Neuronal stem cell (in vitro differentiated cells): ENCODE data around the gene DCTN1. TPM values are rescaled to one million over a fixed set of nuclear protein-coding genes. Genes with fewer than 3 reads are reported as not detected.

Experiments
- DNase-seq: peaks from one replicate; pipeline ENCODE4 v3.0.0-alpha.2; 2013; ENCODE audit warnings: low spot score
- H2AFZ ChIP-seq: one replicate; pipeline ENCODE4 v1.6.1; 2013; ENCODE audit warnings: mild to moderate bottlenecking, low read length, inconsistent platforms
- H2AK5ac ChIP-seq: 2 replicates; pipeline ENCODE4 v1.6.1; 2013; ENCODE audit warnings: low read depth, mild to moderate bottlenecking, inconsistent platforms, low read length, moderate library complexity, mixed read lengths
- H2BK120ac ChIP-seq: 2 replicates; pipeline ENCODE4 v1.6.1; 2013; ENCODE audit warnings: low read depth, mild to moderate bottlenecking, inconsistent platforms, low read length, moderate library complexity, mixed read lengths
- H2BK12ac ChIP-seq: one replicate; pipeline ENCODE4 v1.6.1; 2013; ENCODE audit warnings: low read length, inconsistent platforms
- H2BK15ac ChIP-seq: 2 replicates; pipeline ENCODE4 v1.6.1; 2013; ENCODE audit warnings: mild to moderate bottlenecking, low read length, inconsistent platforms, mixed read lengths
- H2BK5ac ChIP-seq: one replicate; pipeline ENCODE4 v1.6.1; 2013; ENCODE audit warnings: inconsistent platforms, mild to moderate bottlenecking, low read length, moderate library complexity
- H3K14ac ChIP-seq: one replicate; pipeline ENCODE4 v1.6.1; 2013; ENCODE audit warnings: low read length, inconsistent platforms
- H3K18ac ChIP-seq: 2 replicates; pipeline ENCODE4 v1.6.1; 2013; ENCODE audit warnings: low read length, inconsistent platforms
- H3K23ac ChIP-seq: 2 replicates; pipeline ENCODE4 v1.6.1; 2013; ENCODE audit warnings: low read depth, mild to moderate bottlenecking, mixed read lengths, low read length, inconsistent platforms; ENCODE audit not compliant: poor library complexity
- H3K27ac ChIP-seq: replicated peaks from 3 replicates; pipeline ENCODE4 v1.5.1; 2013; ENCODE audit warnings: low read length, inconsistent platforms
- H3K27me3 ChIP-seq, 3 experiments: 2 replicates each; pipeline ENCODE4 v1.6.1; 2013; ENCODE audit warnings: low read length in 3 of 3, mild to moderate bottlenecking in 2 of 3, inconsistent platforms in 1 of 3, low read depth in 1 of 3, mixed read lengths in 1 of 3, moderate library complexity in 1 of 3; ENCODE audit not compliant: control insufficient read depth in 3 of 3, insufficient read depth in 3 of 3
- H3K36me3 ChIP-seq, 2 donors: replicated peaks in 1 of 2; 2 replicates each; pipeline ENCODE4 v1.6.1; 2013; ENCODE audit warnings: low read length in 2 of 2; ENCODE audit not compliant: control insufficient read depth in 2 of 2, insufficient read depth in 2 of 2
- H3K4ac ChIP-seq: 2 replicates; pipeline ENCODE4 v1.6.1; 2013; ENCODE audit warnings: inconsistent platforms, mild to moderate bottlenecking, low read length, moderate library complexity
- H3K4me1 ChIP-seq, 2 donors: 1 replicate in 1 of 2; 2 replicates in 1 of 2; pipeline ENCODE4 v1.6.1; 2013; ENCODE audit warnings: low read length in 2 of 2, low read depth in 1 of 2; ENCODE audit not compliant: control insufficient read depth in 2 of 2, insufficient read depth in 1 of 2
- H3K4me2 ChIP-seq: one replicate; pipeline ENCODE4 v1.6.1; 2013; ENCODE audit warnings: mild to moderate bottlenecking, low read length, inconsistent platforms; ENCODE audit not compliant: insufficient read depth, poor library complexity, severe bottlenecking
- H3K4me3 ChIP-seq, 2 donors: 2 replicates each; pipeline ENCODE4 v1.5.1; 2013; ENCODE audit warnings: low read length in 2 of 2, mild to moderate bottlenecking in 2 of 2, inconsistent platforms in 1 of 2, moderate library complexity in 1 of 2
- H3K79me1 ChIP-seq: one replicate; pipeline ENCODE4 v1.6.1; 2013; ENCODE audit warnings: low read depth, mild to moderate bottlenecking, inconsistent platforms, low read length, moderate library complexity
- H3K9ac ChIP-seq: one replicate; pipeline ENCODE4 v1.6.1; 2013; ENCODE audit warnings: mild to moderate bottlenecking, low read depth, low read length, inconsistent platforms; ENCODE audit not compliant: poor library complexity
- H3K9me3 ChIP-seq, 2 donors: replicated peaks in 1 of 2; 2 replicates each; pipeline versions ENCODE3 to v1.6.1; 2013; ENCODE audit warnings: low read length in 2 of 2, mild to moderate bottlenecking in 2 of 2, inconsistent platforms in 1 of 2, low read depth in 1 of 2, mixed read lengths in 1 of 2, moderate library complexity in 1 of 2; ENCODE audit not compliant: control insufficient read depth in 2 of 2, insufficient read depth in 1 of 2
- H4K8ac ChIP-seq: one replicate; pipeline ENCODE4 v1.6.1; 2013; ENCODE audit warnings: low read depth, mild to moderate bottlenecking, inconsistent platforms, low read length, moderate library complexity
- H4K91ac ChIP-seq: one replicate; pipeline ENCODE4 v1.6.1; 2013; ENCODE audit warnings: low read length, low read depth, mild to moderate bottlenecking, inconsistent platforms; ENCODE audit not compliant: poor library complexity
- WGBS, 2 donors: extraction: QIAGEN DNeasy Blood & Tissue Kit; methylation state at CpG; one replicate each; pipeline ENCODE4 v1.1.7; 2013; ENCODE audit warnings: missing lambda C conversion rate in 2 of 2, mixed read lengths in 1 of 2; ENCODE audit not compliant: insufficient read length in 2 of 2, insufficient replicate concordance in 1 of 2; ENCODE audit errors: extremely low coverage in 2 of 2; 5-methylcytosine and 5-hydroxymethylcytosine counted together
- polyA plus RNA-seq, 2 experiments: library from polyadenylated mRNA; stranded (reverse); fragments of 200-250 nt; gene quantifications; one replicate each; pipeline ENCODE4 v1.2.3, GENCODE V29; 2013

Gene DCTN1
- 127 TPM for polyA plus RNA-seq (2013, experiment 1 of 2)
- polyA plus RNA-seq (2013, experiment 2 of 2): 131 TPM

GRCh38 chr2:74379851-74380789 lies at the start of gene DCTN1:
Gene DCTN1, minus strand, starts transcription at chr2:74380311. Its CDS starts 274 bp downstream, at chr2:74380037.
- Histone ChIP-seq H3K9ac (peak within 1 kb of the TSS; percentile 71), H3K79me1 (peaks cover 18% of the 10 kb centered on the region), H3K23ac (no peak within 1 kb of the TSS), H3K18ac (peak within 1 kb of the TSS; percentile 16), H3K36me3 (peaks cover 17 to 46% of the 10 kb centered on the region in 2 donors), H3K9me3 (no peaks in the 10 kb centered on the region), H4K8ac (no peak within 1 kb of the TSS), H3K4me3 (peak within 1 kb of the TSS; percentile 29 to 66), H3K27ac (no peak within 1 kb of the TSS), H3K14ac (no peak within 1 kb of the TSS), H3K4me2 (peak within 1 kb of the TSS; percentile 65), H2BK5ac (no peak within 1 kb of the TSS), H3K4me1 (peaks cover 11 to 14% of the 10 kb centered on the region in 2 donors), H3K27me3 (no peaks in the 10 kb centered on the region), H2BK120ac (no peak within 1 kb of the TSS), H2AFZ (no peak within 1 kb of the TSS), H2BK12ac (no peak within 1 kb of the TSS), H2AK5ac (peak within 1 kb of the TSS; percentile 49), H2BK15ac (no peak within 1 kb of the TSS), H4K91ac (no peak within 1 kb of the TSS), H3K4ac (no peak within 1 kb of the TSS)
- no CpG with 5 or more reads among the region's 14 CpGs for WGBS, 2 donors
- peak; percentile 46 for DNase-seq

GRCh38 chr2:74428675-74429074 lies 48.6 kb upstream of the DCTN1 start:
- H2AK5ac ChIP-seq: no peak overlapping the region
- no peak overlapping the region for H4K8ac ChIP-seq
- no peak overlapping the region for H3K9ac ChIP-seq
- no peak overlapping the region for H2AFZ ChIP-seq
- no peak overlapping the region for H2BK120ac ChIP-seq
- peak overlapping the region; percentile 74 for H4K91ac ChIP-seq
- H3K36me3 ChIP-seq: peaks cover 67 to 90% of the 10 kb centered on the region in 2 donors
- H3K27me3 ChIP-seq: no peaks in the 10 kb centered on the region
- no peak overlapping the region for H2BK15ac ChIP-seq
- H3K4me2 ChIP-seq: no peak overlapping the region
- H3K4me3 ChIP-seq: peak overlapping the region in 1 of 2 donors; percentile 1
- H2BK12ac ChIP-seq: no peak overlapping the region
- H3K4me1 ChIP-seq: peaks cover 0 to 2% of the 10 kb centered on the region in 2 donors
- no peak overlapping the region for H3K4ac ChIP-seq
- no peak overlapping the region for H3K18ac ChIP-seq
- H3K27ac ChIP-seq: no peak overlapping the region
- WGBS, 2 donors: no CpG with 5 or more reads among the region's 5 CpGs
- H3K79me1 ChIP-seq: peaks cover 8% of the 10 kb centered on the region
- DNase-seq: no peak
- H2BK5ac ChIP-seq: no peak overlapping the region
- H3K9me3 ChIP-seq: peaks cover 0 to 3% of the 10 kb centered on the region in 2 donors
- peak overlapping the region; percentile 3 for H3K14ac ChIP-seq
- no peak overlapping the region for H3K23ac ChIP-seq

GRCh38 chr2:74427551-74427950 lies 47.4 kb upstream of the DCTN1 start:
- Histone ChIP-seq H3K36me3 (peaks cover 66 to 89% of the 10 kb centered on the region in 2 donors), H3K18ac (no peak overlapping the region)
- no CpG with 5 or more reads among the region's 3 CpGs for whole genome bisulfite sequencing, 2 donors

GRCh38 chr2:74426181-74426758 lies 46.2 kb upstream of the DCTN1 start:
- H3K4me3 ChIP-seq: no peak overlapping the region
- H3K27ac ChIP-seq: no peak overlapping the region
- no CpG with 5 or more reads among the region's 14 CpGs for WGBS, 2 donors

More at GRCh38 chr2:74427551-74427950, 47.4 kb upstream of the DCTN1 start:
- Histone ChIP-seq H2BK15ac (no peak overlapping the region), H3K23ac (no peak overlapping the region), H4K8ac (no peak overlapping the region), H2AFZ (no peak overlapping the region), H2BK12ac (no peak overlapping the region), H3K27ac (no peak overlapping the region), H3K4me2 (no peak overlapping the region), H3K79me1 (peaks cover 8% of the 10 kb centered on the region), H3K9ac (no peak overlapping the region), H2BK5ac (no peak overlapping the region), H3K4ac (no peak overlapping the region), H3K27me3 (no peaks in the 10 kb centered on the region), H2BK120ac (no peak overlapping the region), H3K9me3 (peaks cover 0 to 3% of the 10 kb centered on the region in 2 donors), H3K4me3 (no peak overlapping the region), H2AK5ac (no peak overlapping the region), H3K14ac (no peak overlapping the region), H4K91ac (no peak overlapping the region), H3K4me1 (peaks cover 2% of the 10 kb centered on the region in 2 donors)
- no peak for DNase-seq

More at GRCh38 chr2:74426181-74426758, 46.2 kb upstream of the DCTN1 start:
- H4K8ac ChIP-seq: no peak overlapping the region
- H3K27me3 ChIP-seq: no peaks in the 10 kb centered on the region
- DNase-seq: no peak
- H3K4me2 ChIP-seq: no peak overlapping the region
- H3K9ac ChIP-seq: no peak overlapping the region
- no peak overlapping the region for H4K91ac ChIP-seq
- H3K79me1 ChIP-seq: peaks cover 9% of the 10 kb centered on the region
- H2AK5ac ChIP-seq: no peak overlapping the region
- H3K4ac ChIP-seq: no peak overlapping the region
- peaks cover 56 to 76% of the 10 kb centered on the region in 2 donors for H3K36me3 ChIP-seq
- no peak overlapping the region for H2AFZ ChIP-seq
- no peak overlapping the region for H3K18ac ChIP-seq
- peaks cover 2 to 6% of the 10 kb centered on the region in 2 donors for H3K4me1 ChIP-seq
- no peak overlapping the region for H3K14ac ChIP-seq
- H2BK5ac ChIP-seq: peak overlapping the region; percentile 5
- H3K23ac ChIP-seq: no peak overlapping the region
- H2BK120ac ChIP-seq: no peak overlapping the region
- no peak overlapping the region for H2BK15ac ChIP-seq
- no peak overlapping the region for H2BK12ac ChIP-seq
- peaks cover 0 to 3% of the 10 kb centered on the region in 2 donors for H3K9me3 ChIP-seq
